Measurements from ENCODE around the gene PGM2. TPM values are rescaled to one million over a fixed set of nuclear protein-coding genes. Genes with fewer than 3 reads are reported as not detected.

Gene PGM2
- total and polyA plus RNA-seq, 10 of the 15 experiments (the other 5 are each of a cell fraction or from before 2014, with no cell fraction given): 11.9 to 41.7 (median 37.1) TPM

DNA sequence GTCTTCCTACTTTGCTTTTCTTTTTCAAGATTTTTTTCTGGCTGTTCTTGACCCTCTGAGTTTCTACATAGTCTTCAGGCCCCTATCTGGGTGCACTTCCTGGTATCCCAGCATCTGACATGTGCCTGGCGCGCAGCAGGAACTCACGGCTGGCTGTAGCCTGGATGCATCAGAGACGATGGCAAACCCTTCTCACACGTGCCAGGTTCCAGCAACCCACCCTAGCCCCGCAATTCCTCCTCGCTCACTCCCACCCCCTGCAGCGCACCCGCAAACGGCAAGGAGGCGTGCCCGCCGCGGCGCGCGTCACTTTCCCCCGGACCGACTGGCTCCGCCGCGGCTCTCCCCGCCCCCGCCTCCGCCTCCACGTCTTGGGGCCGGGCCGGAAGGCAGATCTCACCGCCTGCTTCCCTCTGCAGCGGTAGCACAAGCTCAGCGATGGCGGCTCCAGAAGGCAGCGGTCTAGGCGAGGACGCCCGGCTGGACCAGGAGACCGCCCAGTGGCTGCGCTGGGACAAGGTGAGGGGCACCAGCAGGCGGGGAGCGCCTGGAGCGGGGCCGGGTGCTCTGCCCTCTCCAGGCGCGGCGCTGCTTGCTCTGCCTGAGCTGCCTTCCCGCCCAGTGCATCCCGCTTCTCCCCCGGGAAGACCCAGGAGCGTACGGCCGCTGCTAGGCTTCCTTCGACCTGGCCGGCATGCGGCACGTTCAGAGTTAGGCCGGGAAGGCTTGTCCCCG lies at the start of gene PGM2 (continued):
- TF ChIP-seq, protein P1, sequence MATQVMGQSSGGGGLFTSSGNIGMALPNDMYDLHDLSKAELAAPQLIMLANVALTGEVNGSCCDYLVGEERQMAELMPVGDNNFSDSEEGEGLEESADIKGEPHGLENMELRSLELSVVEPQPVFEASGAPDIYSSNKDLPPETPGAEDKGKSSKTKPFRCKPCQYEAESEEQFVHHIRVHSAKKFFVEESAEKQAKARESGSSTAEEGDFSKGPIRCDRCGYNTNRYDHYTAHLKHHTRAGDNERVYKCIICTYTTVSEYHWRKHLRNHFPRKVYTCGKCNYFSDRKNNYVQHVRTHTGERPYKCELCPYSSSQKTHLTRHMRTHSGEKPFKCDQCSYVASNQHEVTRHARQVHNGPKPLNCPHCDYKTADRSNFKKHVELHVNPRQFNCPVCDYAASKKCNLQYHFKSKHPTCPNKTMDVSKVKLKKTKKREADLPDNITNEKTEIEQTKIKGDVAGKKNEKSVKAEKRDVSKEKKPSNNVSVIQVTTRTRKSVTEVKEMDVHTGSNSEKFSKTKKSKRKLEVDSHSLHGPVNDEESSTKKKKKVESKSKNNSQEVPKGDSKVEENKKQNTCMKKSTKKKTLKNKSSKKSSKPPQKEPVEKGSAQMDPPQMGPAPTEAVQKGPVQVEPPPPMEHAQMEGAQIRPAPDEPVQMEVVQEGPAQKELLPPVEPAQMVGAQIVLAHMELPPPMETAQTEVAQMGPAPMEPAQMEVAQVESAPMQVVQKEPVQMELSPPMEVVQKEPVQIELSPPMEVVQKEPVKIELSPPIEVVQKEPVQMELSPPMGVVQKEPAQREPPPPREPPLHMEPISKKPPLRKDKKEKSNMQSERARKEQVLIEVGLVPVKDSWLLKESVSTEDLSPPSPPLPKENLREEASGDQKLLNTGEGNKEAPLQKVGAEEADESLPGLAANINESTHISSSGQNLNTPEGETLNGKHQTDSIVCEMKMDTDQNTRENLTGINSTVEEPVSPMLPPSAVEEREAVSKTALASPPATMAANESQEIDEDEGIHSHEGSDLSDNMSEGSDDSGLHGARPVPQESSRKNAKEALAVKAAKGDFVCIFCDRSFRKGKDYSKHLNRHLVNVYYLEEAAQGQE (IDR thresholded peaks at IDR 0.05; ENCODE audit: low read depth, low read length): no peak
- TF ChIP-seq ETV6 (conservative IDR thresholded peaks at IDR 0.05 in 1 of 2, IDR thresholded peaks at IDR 0.05 in 1 of 2; ENCODE audit: borderline replicate concordance in 1 of 2, low read depth in 1 of 2) (no peak), CBFB (IDR thresholded peaks at IDR 0.05; ENCODE audit: low read depth) (no peak; the same call in 1 of the 2 replicates), TCF3 (IDR thresholded peaks at IDR 0.05; ENCODE audit: borderline replicate concordance, insufficient read depth, low read depth, low read length) (0 out of 2 replicates have a peak, but pooled peaks have one; percentile 16), JUND (IDR thresholded peaks at IDR 0.05; ENCODE audit: low read depth, low read length) (no peak), ZBED1 (IDR thresholded peaks at IDR 0.05; ENCODE audit: borderline replicate concordance) (no peak), FOXM1 (IDR thresholded peaks at IDR 0.05; ENCODE audit: low read depth, low read length) (no peak), POU2F2 (IDR thresholded peaks at IDR 0.05; ENCODE audit: borderline replicate concordance, low read depth, low read length) (peak; percentile 82; the same call in 2 of the 3 replicates), SRF (IDR thresholded peaks at IDR 0.05; ENCODE audit: low read depth in 2 of 2, low read length in 2 of 2) (no peak), HDGF (IDR thresholded peaks at IDR 0.05) (peak; percentile 66; the same call in 1 of the 2 replicates), EP300 (IDR thresholded peaks at IDR 0.05; ENCODE audit: borderline replicate concordance in 1 of 2, control insufficient read depth in 1 of 2, low read depth in 2 of 2, low read length in 2 of 2) (no peak)
- TF ChIP-seq, protein P2, sequence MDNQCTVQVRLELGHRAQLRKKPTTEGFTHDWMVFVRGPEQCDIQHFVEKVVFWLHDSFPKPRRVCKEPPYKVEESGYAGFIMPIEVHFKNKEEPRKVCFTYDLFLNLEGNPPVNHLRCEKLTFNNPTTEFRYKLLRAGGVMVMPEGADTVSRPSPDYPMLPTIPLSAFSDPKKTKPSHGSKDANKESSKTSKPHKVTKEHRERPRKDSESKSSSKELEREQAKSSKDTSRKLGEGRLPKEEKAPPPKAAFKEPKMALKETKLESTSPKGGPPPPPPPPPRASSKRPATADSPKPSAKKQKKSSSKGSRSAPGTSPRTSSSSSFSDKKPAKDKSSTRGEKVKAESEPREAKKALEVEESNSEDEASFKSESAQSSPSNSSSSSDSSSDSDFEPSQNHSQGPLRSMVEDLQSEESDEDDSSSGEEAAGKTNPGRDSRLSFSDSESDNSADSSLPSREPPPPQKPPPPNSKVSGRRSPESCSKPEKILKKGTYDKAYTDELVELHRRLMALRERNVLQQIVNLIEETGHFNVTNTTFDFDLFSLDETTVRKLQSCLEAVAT (IDR thresholded peaks at IDR 0.05): no peak
- TF ChIP-seq, protein P3, sequence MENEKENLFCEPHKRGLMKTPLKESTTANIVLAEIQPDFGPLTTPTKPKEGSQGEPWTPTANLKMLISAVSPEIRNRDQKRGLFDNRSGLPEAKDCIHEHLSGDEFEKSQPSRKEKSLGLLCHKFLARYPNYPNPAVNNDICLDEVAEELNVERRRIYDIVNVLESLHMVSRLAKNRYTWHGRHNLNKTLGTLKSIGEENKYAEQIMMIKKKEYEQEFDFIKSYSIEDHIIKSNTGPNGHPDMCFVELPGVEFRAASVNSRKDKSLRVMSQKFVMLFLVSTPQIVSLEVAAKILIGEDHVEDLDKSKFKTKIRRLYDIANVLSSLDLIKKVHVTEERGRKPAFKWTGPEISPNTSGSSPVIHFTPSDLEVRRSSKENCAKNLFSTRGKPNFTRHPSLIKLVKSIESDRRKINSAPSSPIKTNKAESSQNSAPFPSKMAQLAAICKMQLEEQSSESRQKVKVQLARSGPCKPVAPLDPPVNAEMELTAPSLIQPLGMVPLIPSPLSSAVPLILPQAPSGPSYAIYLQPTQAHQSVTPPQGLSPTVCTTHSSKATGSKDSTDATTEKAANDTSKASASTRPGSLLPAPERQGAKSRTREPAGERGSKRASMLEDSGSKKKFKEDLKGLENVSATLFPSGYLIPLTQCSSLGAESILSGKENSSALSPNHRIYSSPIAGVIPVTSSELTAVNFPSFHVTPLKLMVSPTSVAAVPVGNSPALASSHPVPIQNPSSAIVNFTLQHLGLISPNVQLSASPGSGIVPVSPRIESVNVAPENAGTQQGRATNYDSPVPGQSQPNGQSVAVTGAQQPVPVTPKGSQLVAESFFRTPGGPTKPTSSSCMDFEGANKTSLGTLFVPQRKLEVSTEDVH (IDR thresholded peaks at IDR 0.05; ENCODE audit: low read depth, partially characterized antibody): no peak
- TF ChIP-seq, protein P4, sequence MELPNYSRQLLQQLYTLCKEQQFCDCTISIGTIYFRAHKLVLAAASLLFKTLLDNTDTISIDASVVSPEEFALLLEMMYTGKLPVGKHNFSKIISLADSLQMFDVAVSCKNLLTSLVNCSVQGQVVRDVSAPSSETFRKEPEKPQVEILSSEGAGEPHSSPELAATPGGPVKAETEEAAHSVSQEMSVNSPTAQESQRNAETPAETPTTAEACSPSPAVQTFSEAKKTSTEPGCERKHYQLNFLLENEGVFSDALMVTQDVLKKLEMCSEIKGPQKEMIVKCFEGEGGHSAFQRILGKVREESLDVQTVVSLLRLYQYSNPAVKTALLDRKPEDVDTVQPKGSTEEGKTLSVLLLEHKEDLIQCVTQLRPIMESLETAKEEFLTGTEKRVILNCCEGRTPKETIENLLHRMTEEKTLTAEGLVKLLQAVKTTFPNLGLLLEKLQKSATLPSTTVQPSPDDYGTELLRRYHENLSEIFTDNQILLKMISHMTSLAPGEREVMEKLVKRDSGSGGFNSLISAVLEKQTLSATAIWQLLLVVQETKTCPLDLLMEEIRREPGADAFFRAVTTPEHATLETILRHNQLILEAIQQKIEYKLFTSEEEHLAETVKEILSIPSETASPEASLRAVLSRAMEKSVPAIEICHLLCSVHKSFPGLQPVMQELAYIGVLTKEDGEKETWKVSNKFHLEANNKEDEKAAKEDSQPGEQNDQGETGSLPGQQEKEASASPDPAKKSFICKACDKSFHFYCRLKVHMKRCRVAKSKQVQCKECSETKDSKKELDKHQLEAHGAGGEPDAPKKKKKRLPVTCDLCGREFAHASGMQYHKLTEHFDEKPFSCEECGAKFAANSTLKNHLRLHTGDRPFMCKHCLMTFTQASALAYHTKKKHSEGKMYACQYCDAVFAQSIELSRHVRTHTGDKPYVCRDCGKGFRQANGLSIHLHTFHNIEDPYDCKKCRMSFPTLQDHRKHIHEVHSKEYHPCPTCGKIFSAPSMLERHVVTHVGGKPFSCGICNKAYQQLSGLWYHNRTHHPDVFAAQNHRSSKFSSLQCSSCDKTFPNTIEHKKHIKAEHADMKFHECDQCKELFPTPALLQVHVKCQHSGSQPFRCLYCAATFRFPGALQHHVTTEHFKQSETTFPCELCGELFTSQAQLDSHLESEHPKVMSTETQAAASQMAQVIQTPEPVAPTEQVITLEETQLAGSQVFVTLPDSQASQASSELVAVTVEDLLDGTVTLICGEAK (IDR thresholded peaks at IDR 0.05; ENCODE audit: borderline replicate concordance): 0 out of 2 replicates have a peak, but pooled peaks have one; percentile 36
- TF ChIP-seq, protein P5, sequence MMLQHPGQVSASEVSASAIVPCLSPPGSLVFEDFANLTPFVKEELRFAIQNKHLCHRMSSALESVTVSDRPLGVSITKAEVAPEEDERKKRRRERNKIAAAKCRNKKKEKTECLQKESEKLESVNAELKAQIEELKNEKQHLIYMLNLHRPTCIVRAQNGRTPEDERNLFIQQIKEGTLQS (IDR thresholded peaks at IDR 0.05; ENCODE audit: borderline replicate concordance, extremely low read depth, low read depth, low read length): no peak
